Activated naive CD4-positive, alpha-beta T cell treated with anti-CD3 and anti-CD28 coated beads, Interleukin-2, amount 50 U/mL, for 72 hours (primary cell): Measurements from ENCODE around the gene IL18RAP. TPM values are rescaled to one million over a fixed set of nuclear protein-coding genes. Genes with fewer than 3 reads are reported as not detected.

Experiments
- ATAC-seq, 2 donors: fragments of 150-1000 bp; cut with Tn5 transposase; 2 replicates each; pipeline ENCODE4 v1.10.0; 2021; ENCODE audit warnings: mild to moderate bottlenecking in 2 of 2, moderate library complexity in 2 of 2
- DNase-seq, 2 donors: peaks; one replicate each; pipeline ENCODE4 v3.0.0; 2021 to 2022; ENCODE audit warnings: low spot score in 2 of 2
- H3K27ac Mint-ChIP-seq, 2 donors: one replicate each; pipeline ENCODE4 v1.8.0; 2022; ENCODE audit warnings: mild to moderate bottlenecking in 2 of 2, mixed read lengths in 2 of 2
- H3K36me3 Mint-ChIP-seq, 2 donors: one replicate each; pipeline ENCODE4 v1.8.0; 2022; ENCODE audit warnings: mixed read lengths in 2 of 2
- H3K9me3 Mint-ChIP-seq, 2 donors: one replicate each; pipeline ENCODE4 v1.8.0; 2022; ENCODE audit warnings: mixed read lengths in 2 of 2
- total RNA-seq, 2 donors: library from RNA; stranded (reverse); gene quantifications; one replicate each; pipeline ENCODE4 v1.2.3, GENCODE V29; 2022

IL18RAP gene
- total RNA-seq, 2 donors from 2014 or later, result 2.6 to 9.3 TPM

DNA sequence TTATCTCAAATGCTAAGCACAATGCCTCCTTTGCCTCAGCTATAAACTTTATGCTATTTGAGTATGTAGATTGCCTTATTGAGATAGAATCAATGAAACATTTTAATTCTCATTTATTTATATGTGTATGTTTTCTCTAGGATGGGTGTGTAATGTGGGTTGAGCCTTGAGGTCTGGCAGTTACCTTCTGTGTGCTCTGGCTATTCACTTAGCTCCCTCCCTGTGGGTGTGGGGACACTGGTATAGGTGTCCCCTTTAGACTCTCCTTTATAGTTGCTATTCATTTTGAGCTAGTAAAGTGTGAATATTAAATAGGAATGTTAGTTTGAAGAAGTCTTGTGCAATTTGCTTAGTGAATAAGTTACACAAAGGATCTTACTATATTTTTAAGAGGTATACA is 51.8 kb downstream of the IL18RAP start:
- no peak for ATAC-seq
- no peak overlapping the region for H3K27ac Mint-ChIP-seq
- no peak for DNase-seq
- peaks cover 6 to 9% of the 10 kb centered on the region in 2 donors for H3K36me3 Mint-ChIP-seq
- H3K9me3 Mint-ChIP-seq, result peaks cover 5 to 8% of the 10 kb centered on the region in 2 donors

GRCh38 chr2:102478686-102479470 is 55.9 kb downstream of the IL18RAP start:
- H3K27ac Mint-ChIP-seq, result no peak overlapping the region
- DNase-seq (no peak), ATAC-seq (no peak)
- no peaks in the 10 kb centered on the region for H3K9me3 Mint-ChIP-seq
- H3K36me3 Mint-ChIP-seq, result no peaks in the 10 kb centered on the region

GRCh38 chr2:102480285-102481195 is 57.6 kb downstream of the IL18RAP start:
- no peak for DNase-seq
- ATAC-seq, result no peak
- no peak overlapping the region for H3K27ac Mint-ChIP-seq

DNA sequence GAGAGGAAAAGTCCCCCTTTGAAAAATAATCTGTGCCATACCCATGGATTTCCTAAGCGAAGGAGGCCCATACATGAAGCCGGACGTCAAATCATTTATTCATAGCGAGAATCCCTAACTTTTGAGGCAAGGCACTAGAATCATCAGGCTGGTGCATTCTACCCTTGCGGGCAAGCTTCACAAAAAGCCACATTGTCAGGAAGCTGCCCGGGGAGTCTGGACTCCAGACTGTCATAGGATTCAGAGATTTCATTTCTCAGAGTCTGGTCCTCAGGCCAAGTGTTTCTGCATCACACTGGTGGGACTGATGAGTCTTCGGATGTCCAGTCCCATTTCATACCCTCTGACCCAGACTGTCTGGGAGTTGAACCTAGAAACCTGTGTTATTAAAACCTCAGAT is 59.0 kb downstream of the IL18RAP start:
- H3K9me3 Mint-ChIP-seq, result no peaks in the 10 kb centered on the region
- DNase-seq (no peak), ATAC-seq (no peak)
- H3K27ac Mint-ChIP-seq, result no peak overlapping the region
- no peaks in the 10 kb centered on the region for H3K36me3 Mint-ChIP-seq

More at GRCh38 chr2:102480285-102481195, 57.6 kb downstream of the IL18RAP start:
- Mint-ChIP-seq H3K36me3 (no peaks in the 10 kb centered on the region), H3K9me3 (no peaks in the 10 kb centered on the region)

DNA sequence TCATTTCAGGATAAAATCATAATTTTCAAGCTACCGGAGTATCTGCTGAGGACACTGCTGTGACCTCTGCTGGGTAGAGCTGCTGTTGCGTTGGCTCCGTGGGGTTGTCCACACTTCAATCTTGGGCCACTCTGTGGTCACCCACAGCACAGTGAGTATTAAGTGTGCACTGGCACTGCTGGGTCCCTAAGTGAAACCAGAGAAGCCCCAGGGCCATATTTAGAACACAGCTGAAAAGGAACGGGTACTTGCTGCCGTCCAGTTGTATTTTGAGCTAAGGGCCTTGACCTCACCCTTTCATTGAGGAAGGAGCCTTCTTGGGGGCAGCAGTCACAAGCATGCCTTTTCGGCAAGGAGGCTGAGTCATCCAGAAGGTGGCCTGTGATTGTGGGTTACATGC is 60.1 kb downstream of the IL18RAP start:
- Mint-ChIP-seq H3K9me3 (no peaks in the 10 kb centered on the region), H3K27ac (no peak overlapping the region), H3K36me3 (no peaks in the 10 kb centered on the region)
- DNase-seq (no peak), ATAC-seq (no peak)

GRCh38 chr2:102484310-102485061 is 61.5 kb downstream of the IL18RAP start:
- DNase-seq (no peak), ATAC-seq (no peak)
- no peaks in the 10 kb centered on the region for H3K9me3 Mint-ChIP-seq
- no peak overlapping the region for H3K27ac Mint-ChIP-seq
- H3K36me3 Mint-ChIP-seq, result no peaks in the 10 kb centered on the region

DNA sequence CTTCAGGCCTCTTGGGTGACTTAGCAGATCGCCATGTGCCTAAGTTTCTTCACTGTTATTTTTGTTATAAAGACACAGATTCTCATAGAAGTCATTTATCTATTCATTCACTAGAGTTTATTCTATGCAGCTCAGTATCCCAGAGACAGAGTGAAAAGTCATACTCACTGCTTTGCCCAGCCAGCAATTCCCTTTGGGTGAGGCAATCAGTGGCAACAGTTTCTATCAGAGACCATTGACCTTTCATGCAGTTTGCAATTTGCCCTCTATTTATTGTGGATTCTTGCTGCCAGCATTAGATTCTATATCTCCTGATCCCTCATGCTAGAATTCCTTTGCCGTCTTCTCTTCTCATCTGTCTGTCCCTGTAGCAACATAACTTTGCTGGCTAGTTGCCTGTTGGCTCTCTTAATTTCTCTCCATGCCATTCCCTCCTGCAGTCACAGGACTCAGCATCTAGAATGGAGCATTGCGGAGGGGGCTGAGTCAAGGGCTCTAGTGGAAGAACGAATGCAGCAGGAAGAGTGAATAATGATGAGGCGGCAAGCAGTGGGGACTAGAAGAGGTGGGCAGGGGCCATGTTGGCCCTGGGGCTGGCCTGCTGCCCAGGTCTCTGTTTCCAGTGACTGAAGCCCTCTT is 62.3 kb downstream of the IL18RAP start:
- Mint-ChIP-seq H3K27ac (no peak overlapping the region), H3K36me3 (no peaks in the 10 kb centered on the region), H3K9me3 (peaks cover 0 to 4% of the 10 kb centered on the region in 2 donors)
- ATAC-seq (no peak), DNase-seq (no peak)

DNA sequence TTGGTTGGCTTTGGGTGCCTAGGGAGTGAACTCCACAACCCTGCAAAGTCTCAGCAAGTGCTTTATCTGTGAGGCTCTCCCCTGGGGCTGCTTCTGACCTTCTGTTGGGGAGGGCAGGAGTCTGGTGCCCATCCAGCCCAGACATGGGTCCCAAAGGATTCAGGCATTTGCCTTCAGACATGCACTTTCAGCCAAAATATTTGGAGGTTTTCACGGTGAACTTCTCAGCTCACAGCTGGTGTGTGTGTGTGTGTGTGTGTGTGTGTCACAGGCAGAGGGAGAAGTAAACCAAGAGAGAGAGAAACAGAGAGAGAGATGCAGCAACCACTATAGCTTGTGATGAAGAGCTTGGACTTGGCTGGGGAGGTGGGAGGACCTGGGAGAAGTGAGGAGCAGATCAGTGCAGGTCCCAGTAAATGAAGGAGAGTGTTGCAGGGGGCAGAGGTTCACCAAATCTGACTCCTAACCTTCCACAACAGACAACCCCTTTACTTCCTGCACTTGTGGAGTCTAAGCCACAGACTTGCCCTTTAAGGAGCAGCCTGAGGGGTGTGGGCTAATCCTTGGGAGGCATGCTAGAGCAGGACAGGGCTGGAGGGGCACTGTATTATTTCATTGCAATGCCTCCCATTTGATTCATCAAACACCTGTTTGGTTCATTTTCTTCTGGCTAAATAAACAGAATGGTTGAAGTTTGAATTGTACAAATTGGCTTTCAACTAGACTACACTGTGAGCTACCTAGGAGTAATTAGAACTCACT is 64.2 kb downstream of the IL18RAP start:
- peaks cover 0 to 4% of the 10 kb centered on the region in 2 donors for H3K9me3 Mint-ChIP-seq
- no peak for DNase-seq
- ATAC-seq, result no peak
- H3K27ac Mint-ChIP-seq, result no peak overlapping the region
- H3K36me3 Mint-ChIP-seq, result no peaks in the 10 kb centered on the region

GRCh38 chr2:102487761-102488462 is 65.0 kb downstream of the IL18RAP start:
- ATAC-seq (no peak), DNase-seq (no peak)
- no peak overlapping the region for H3K27ac Mint-ChIP-seq
- H3K9me3 Mint-ChIP-seq, result peaks cover 0 to 4% of the 10 kb centered on the region in 2 donors
- H3K36me3 Mint-ChIP-seq, result no peaks in the 10 kb centered on the region

GRCh38 chr2:102489646-102490045 is 66.7 kb downstream of the IL18RAP start:
- H3K9me3 Mint-ChIP-seq, result peaks cover 0 to 8% of the 10 kb centered on the region in 2 donors
- peak in 1 of 2 donors; percentile 28 for ATAC-seq
- no peak for DNase-seq
- H3K27ac Mint-ChIP-seq, result no peak overlapping the region
- H3K36me3 Mint-ChIP-seq, result no peaks in the 10 kb centered on the region

DNA sequence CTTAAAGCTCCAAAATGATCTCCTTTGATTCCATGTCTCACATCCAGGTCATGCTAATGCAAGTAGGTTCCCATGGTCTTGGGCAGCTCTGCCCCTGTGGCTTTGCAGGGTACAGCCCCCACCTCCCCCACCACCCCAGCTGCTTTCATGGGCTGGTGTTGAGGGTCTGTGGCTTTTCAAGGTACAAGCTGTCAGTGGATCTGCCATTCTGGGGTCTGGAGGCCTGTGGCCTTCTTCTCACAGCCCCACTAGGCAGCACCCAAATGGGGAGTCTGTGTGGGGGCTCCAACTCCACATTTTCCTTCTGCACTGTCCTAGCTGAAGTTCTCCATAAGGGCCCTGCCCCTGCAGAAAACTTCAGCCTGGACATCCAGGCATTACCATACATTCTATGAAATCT is 69.0 kb downstream of the IL18RAP start:
- Mint-ChIP-seq H3K36me3 (no peaks in the 10 kb centered on the region), H3K27ac (no peak overlapping the region), H3K9me3 (peaks cover 0 to 12% of the 10 kb centered on the region in 2 donors)
- DNase-seq (no peak), ATAC-seq (no peak)

DNA sequence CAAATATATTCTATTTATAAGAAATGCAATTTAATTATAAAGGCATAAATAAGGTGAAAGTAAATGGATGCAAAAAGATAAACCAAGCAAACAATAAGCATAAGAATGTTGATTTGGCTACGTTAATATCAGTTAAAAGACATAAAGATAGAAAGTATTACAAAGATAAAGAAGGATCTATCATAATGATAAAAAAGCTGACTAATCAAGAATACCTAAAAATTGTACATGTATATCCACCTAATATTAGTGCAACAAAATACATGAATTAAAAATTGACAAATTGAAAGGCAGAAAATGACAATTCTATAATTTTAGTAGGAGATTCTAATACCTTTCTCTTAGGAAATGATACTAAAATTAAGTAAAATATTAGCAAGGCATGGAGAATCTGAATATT is 71.6 kb downstream of the IL18RAP start:
- no peak for ATAC-seq
- DNase-seq, result no peak
- no peaks in the 10 kb centered on the region for H3K36me3 Mint-ChIP-seq

DNA sequence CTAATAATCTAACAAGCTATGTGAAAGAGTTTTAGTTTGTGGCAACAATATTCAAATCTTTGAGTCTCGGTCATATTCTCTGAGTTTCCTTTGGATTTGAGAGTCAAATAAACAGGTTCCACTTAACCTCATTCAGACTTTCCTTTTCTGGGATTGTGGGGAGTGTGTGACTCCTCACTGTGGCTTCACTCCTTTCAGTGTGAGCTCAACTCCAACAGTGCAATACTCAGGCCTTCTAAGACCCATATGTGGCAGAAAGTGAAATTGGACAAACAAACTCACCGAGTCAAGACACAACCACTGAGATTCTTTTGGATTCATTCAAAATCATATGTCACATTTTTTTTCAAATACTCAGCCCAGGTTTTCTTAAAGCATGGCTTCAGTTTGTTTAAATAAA is 75.5 kb downstream of the IL18RAP start:
- H3K27ac Mint-ChIP-seq, result no peak overlapping the region
- DNase-seq (no peak), ATAC-seq (peak; percentile 83 to 90)
- H3K9me3 Mint-ChIP-seq, result peaks cover 0 to 8% of the 10 kb centered on the region in 2 donors
- H3K36me3 Mint-ChIP-seq, result no peaks in the 10 kb centered on the region

More for the DNA sequence above, 71.6 kb downstream of the IL18RAP start:
- Mint-ChIP-seq H3K9me3 (peaks cover 0 to 12% of the 10 kb centered on the region in 2 donors), H3K27ac (no peak overlapping the region)

DNA sequence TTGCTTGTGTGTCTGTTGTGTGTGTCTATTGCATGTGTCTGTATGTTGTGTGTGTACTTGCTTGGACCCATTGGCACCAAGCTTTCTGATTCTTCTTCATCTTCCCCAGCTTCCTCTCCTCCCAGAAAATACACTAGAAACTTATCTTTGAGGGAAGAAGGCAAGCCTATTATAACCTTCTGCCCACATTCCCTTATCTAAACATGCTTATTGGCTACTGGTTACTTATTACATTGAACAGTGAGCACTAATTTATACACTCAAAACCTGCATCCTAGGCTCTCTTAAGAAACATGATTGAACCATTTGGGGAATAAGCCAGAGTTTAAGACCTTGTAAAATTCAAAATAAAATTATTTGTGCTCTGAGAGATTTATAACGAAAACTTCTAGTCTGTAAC is 76.6 kb downstream of the IL18RAP start:
- ATAC-seq, result no peak
- H3K27ac Mint-ChIP-seq, result no peak overlapping the region
- DNase-seq, result no peak
- H3K36me3 Mint-ChIP-seq, result no peaks in the 10 kb centered on the region
- H3K9me3 Mint-ChIP-seq, result peaks cover 0 to 4% of the 10 kb centered on the region in 2 donors
